Ishikawa (cell line): ENCODE measurements around the gene IL36RN.

Source experiments
- CEBPB ChIP-seq: IDR thresholded peaks from 2 replicates; pipeline ENCODE4 v1.6.1; 2012
- CREB1 ChIP-seq: IDR thresholded peaks from 2 replicates; pipeline ENCODE4 v1.6.1; 2012; ENCODE audit warnings: low read depth
- EGR1 ChIP-seq: IDR thresholded peaks from 2 replicates; pipeline ENCODE4 v1.6.1; 2012
- EP300 ChIP-seq: IDR thresholded peaks from 2 replicates; pipeline ENCODE4 v1.6.1; 2012; ENCODE audit warnings: borderline replicate concordance
- FOXM1 ChIP-seq: IDR thresholded peaks from 2 replicates; pipeline ENCODE4 v1.6.1; 2012; ENCODE audit warnings: low read depth, borderline replicate concordance
- MAX ChIP-seq: IDR thresholded peaks from 2 replicates; pipeline ENCODE4 v1.6.1; 2012
- NFIC ChIP-seq: IDR thresholded peaks from 2 replicates; pipeline ENCODE4 v1.6.1; 2012
- RAD21 ChIP-seq: IDR thresholded peaks from 2 replicates; pipeline ENCODE4 v1.6.1; 2012; ENCODE audit warnings: low read depth
- REST ChIP-seq: IDR thresholded peaks from 2 replicates; pipeline ENCODE4 v1.6.1; 2012; ENCODE audit warnings: low read depth, mild to moderate bottlenecking
- TAF1 ChIP-seq: IDR thresholded peaks from 2 replicates; pipeline ENCODE4 v1.6.1; 2012; ENCODE audit warnings: low read depth, mild to moderate bottlenecking
- TCF12 ChIP-seq: IDR thresholded peaks from 2 replicates; pipeline ENCODE4 v1.6.1; 2012; ENCODE audit warnings: low read depth
- TEAD4 ChIP-seq: IDR thresholded peaks from 2 replicates; pipeline ENCODE4 v1.6.1; 2012
- USF1 ChIP-seq: IDR thresholded peaks from 2 replicates; pipeline ENCODE4 v1.6.1; 2012
- YY1 ChIP-seq: IDR thresholded peaks from 2 replicates; pipeline ENCODE4 v1.6.1; 2012; ENCODE audit warnings: low read depth
- ZBTB7A ChIP-seq: IDR thresholded peaks from 2 replicates; pipeline ENCODE4 v1.6.1; 2012; ENCODE audit warnings: low read depth

Gene IL36RN

GRCh38 chr2:113075030-113075429, 16.0 kb downstream of the IL36RN start:
- TF ChIP-seq EP300 (no peak), NFIC (no peak), REST (no peak), FOXM1 (no peak), RAD21 (no peak), TCF12 (no peak), CREB1 (no peak), ZBTB7A (no peak), CEBPB (no peak), TAF1 (no peak), EGR1 (no peak), TEAD4 (no peak), USF1 (no peak), YY1 (no peak)

- TF ChIP-seq ZBTB7A: no peak
- TF ChIP-seq MAX: no peak
- no peak for TF ChIP-seq TCF12
- TF ChIP-seq TAF1: no peak
- no peak for TF ChIP-seq CEBPB
- TF ChIP-seq REST: no peak
- no peak for TF ChIP-seq EGR1
- TF ChIP-seq USF1: no peak
- no peak for TF ChIP-seq EP300
- no peak for TF ChIP-seq NFIC
- TF ChIP-seq RAD21: no peak
- TF ChIP-seq FOXM1: no peak
- TF ChIP-seq TEAD4: no peak
- no peak for TF ChIP-seq YY1
- TF ChIP-seq CREB1: no peak
These were observed 16.6 kb downstream of the IL36RN start for GRCh38 chr2:113075600-113075999.

- TF ChIP-seq YY1 (no peak), TEAD4 (no peak), EGR1 (no peak), REST (no peak), FOXM1 (no peak), MAX (no peak), TAF1 (no peak), EP300 (no peak), ZBTB7A (no peak), TCF12 (no peak), CREB1 (no peak), USF1 (no peak), CEBPB (no peak), RAD21 (no peak), NFIC (no peak)
These were observed 18.1 kb downstream of the IL36RN start for GRCh38 chr2:113076954-113077669.

- TF ChIP-seq CREB1: no peak
- no peak for TF ChIP-seq REST
- TF ChIP-seq TCF12: no peak
- no peak for TF ChIP-seq ZBTB7A
- TF ChIP-seq FOXM1: no peak
- no peak for TF ChIP-seq MAX
- no peak for TF ChIP-seq RAD21
These were observed 18.9 kb downstream of the IL36RN start for GRCh38 chr2:113077921-113078320.
